DND-41 (cell line): Measurements from ENCODE around the gene BOLL.
"Not testable (repeated sequence)": the region's sequence is repeated elsewhere in the genome, so short reads cannot be mapped to it uniquely, and the experiment has no call there.

Experiments used
- ATAC-seq: fragments of 200-7000 bp; cut with Tn5 transposase; 3 replicates; pipeline ENCODE4 v1.9.1; 2021; ENCODE audit warnings: low read depth; ENCODE audit not compliant: insufficient read depth
- DNase-seq: peaks from one replicate; pipeline ENCODE4 v3.0.0-alpha.2; 2020
- H2AFZ ChIP-seq: 2 replicates; pipeline ENCODE4 v1.6.0; 2012; ENCODE audit warnings: low read depth, low read length
- H3K27ac ChIP-seq: 2 replicates; pipeline ENCODE4 v1.5.1; 2012; ENCODE audit warnings: low read length, inconsistent platforms
- H3K27me3 ChIP-seq: fragments of 200-600 bp; sonication (generic); 2 replicates; pipeline ENCODE4 v1.6.0; 2012; ENCODE audit warnings: low read length, mild to moderate bottlenecking, inconsistent platforms; ENCODE audit not compliant: insufficient read depth, poor library complexity
- H3K36me3 ChIP-seq: 2 replicates; pipeline ENCODE4 v1.5.1; 2012; ENCODE audit warnings: low read length, inconsistent platforms; ENCODE audit not compliant: insufficient read depth
- H3K4me1 ChIP-seq: 2 replicates; pipeline ENCODE4 v1.5.1; 2012; ENCODE audit warnings: mild to moderate bottlenecking, low read length; ENCODE audit not compliant: insufficient read depth
- H3K4me2 ChIP-seq: 2 replicates; pipeline ENCODE4 v1.6.0; 2012; ENCODE audit warnings: mild to moderate bottlenecking, moderate library complexity, low read length, inconsistent platforms; ENCODE audit not compliant: insufficient read depth
- H3K4me3 ChIP-seq, 2 experiments: fragments of 200-600 bp in 1 of 2; shearing (Covaris generic) in 1 of 2; 2 replicates each; pipeline ENCODE4 v1.5.1; 2012 to 2016; ENCODE audit warnings: inconsistent platforms in 2 of 2, low read length in 2 of 2, mild to moderate bottlenecking in 2 of 2, low read depth in 1 of 2, moderate library complexity in 1 of 2
- H3K79me2 ChIP-seq: 2 replicates; pipeline ENCODE4 v1.6.0; 2012; ENCODE audit warnings: low read length, inconsistent platforms; ENCODE audit not compliant: insufficient read depth
- H3K9ac ChIP-seq: 2 replicates; pipeline ENCODE4 v1.6.0; 2012; ENCODE audit warnings: low read depth, mild to moderate bottlenecking, inconsistent platforms, low read length, moderate library complexity
- H3K9me3 ChIP-seq: 2 replicates; pipeline ENCODE4 v1.5.1; 2012; ENCODE audit warnings: low read length, moderate library complexity, mild to moderate bottlenecking, inconsistent platforms; ENCODE audit not compliant: insufficient read depth, severe bottlenecking
- H4K20me1 ChIP-seq: 2 replicates; pipeline ENCODE4 v1.6.0; 2012; ENCODE audit warnings: low read length; ENCODE audit not compliant: insufficient read depth
- EZH2 ChIP-seq: IDR thresholded peaks from 3 replicates; pipeline ENCODE4 v1.6.1; 2012; ENCODE audit warnings: borderline replicate concordance, low read depth, mild to moderate bottlenecking, moderate library complexity, low read length, inconsistent platforms; ENCODE audit not compliant: severe bottlenecking
- TF ChIP-seq, protein P1 (sequence below): IDR thresholded peaks from 2 replicates; pipeline ENCODE4 v1.5.1; 2012; ENCODE audit warnings: borderline replicate concordance, low read length, moderate library complexity, mild to moderate bottlenecking; ENCODE audit not compliant: poor library complexity, severe bottlenecking; ENCODE audit errors: extremely low read depth

Gene BOLL

DNA sequence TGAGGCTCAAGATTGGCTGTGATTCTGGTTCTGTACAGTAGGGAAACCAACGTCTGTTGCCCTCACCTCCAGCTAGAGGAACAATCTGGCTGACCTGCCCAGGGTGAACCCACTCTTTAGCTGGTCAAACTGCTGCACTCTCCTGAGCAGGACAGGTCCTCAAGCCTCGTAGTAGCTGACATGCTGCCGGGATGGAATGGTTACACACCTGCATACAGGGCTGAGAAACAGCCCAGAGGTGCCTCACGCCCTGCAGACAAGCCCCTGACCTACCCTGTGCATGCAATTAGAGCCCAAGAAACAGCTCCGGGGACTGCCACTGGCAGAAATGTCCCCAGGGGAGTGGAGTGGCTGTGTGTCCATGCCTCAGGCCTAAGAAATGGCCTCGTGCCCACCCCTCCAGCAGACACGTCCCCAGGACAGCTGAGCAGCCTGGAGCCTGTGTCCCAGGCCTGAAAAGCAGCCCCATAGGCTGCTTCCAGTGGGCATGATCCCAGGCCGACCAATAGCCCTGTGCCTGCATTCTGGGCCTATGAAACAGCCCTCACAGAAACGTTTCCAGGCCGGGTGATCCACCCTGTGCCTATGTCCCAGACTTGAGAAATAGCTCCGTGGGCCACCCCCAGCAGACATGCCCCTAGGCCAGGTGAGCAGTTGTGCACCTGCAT lies 25.4 kb downstream of the BOLL start:
- TF ChIP-seq EZH2: no peak
- TF ChIP-seq, protein P1, sequence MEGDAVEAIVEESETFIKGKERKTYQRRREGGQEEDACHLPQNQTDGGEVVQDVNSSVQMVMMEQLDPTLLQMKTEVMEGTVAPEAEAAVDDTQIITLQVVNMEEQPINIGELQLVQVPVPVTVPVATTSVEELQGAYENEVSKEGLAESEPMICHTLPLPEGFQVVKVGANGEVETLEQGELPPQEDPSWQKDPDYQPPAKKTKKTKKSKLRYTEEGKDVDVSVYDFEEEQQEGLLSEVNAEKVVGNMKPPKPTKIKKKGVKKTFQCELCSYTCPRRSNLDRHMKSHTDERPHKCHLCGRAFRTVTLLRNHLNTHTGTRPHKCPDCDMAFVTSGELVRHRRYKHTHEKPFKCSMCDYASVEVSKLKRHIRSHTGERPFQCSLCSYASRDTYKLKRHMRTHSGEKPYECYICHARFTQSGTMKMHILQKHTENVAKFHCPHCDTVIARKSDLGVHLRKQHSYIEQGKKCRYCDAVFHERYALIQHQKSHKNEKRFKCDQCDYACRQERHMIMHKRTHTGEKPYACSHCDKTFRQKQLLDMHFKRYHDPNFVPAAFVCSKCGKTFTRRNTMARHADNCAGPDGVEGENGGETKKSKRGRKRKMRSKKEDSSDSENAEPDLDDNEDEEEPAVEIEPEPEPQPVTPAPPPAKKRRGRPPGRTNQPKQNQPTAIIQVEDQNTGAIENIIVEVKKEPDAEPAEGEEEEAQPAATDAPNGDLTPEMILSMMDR: no peak
- ATAC-seq (no peak), DNase-seq (no peak)
- Histone ChIP-seq H3K9me3 (peaks cover 11% of the 10 kb centered on the region), H3K79me2 (no peaks in the 10 kb centered on the region), H3K27ac (no peak overlapping the region), H3K27me3 (no peaks in the 10 kb centered on the region), H3K36me3 (no peaks in the 10 kb centered on the region), H3K4me3 (no peak overlapping the region), H2AFZ (no peak overlapping the region), H3K4me2 (no peak overlapping the region), H3K4me1 (no peaks in the 10 kb centered on the region), H3K9ac (no peak overlapping the region), H4K20me1 (no peaks in the 10 kb centered on the region)

DNA sequence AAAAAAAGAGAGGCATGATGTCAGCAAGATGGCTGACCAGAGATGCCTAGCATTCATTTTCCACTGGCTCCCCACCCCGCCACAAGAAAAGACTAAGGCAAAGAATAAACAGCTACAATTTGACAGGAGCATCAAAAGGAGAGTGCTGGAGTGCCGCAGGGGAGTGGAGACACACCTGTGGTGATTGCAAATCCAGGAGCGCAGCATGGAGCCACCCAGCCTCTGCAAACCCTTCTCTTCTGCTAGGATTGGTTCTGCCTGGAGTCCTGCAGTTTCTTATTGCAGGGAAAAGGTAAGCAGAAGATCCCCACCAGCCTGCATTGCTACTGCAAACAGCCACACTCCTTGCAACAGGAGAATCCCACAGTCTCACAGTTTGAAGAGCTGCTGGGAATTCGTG lies 26.1 kb downstream of the BOLL start:
- H3K9me3 ChIP-seq: peaks cover 11% of the 10 kb centered on the region
- H3K27me3 ChIP-seq: no peaks in the 10 kb centered on the region
- H4K20me1 ChIP-seq: no peaks in the 10 kb centered on the region
- H3K79me2 ChIP-seq: no peaks in the 10 kb centered on the region
- H3K4me3 ChIP-seq: no peak overlapping the region
- no peaks in the 10 kb centered on the region for H3K4me1 ChIP-seq
- no peak overlapping the region for H2AFZ ChIP-seq
- no peak overlapping the region for H3K4me2 ChIP-seq
- no peak overlapping the region for H3K27ac ChIP-seq
- no peak for DNase-seq
- H3K9ac ChIP-seq: no peak overlapping the region
- no peaks in the 10 kb centered on the region for H3K36me3 ChIP-seq
- ATAC-seq: no peak
- TF ChIP-seq EZH2: no peak
- TF ChIP-seq, protein P1: no peak

DNA sequence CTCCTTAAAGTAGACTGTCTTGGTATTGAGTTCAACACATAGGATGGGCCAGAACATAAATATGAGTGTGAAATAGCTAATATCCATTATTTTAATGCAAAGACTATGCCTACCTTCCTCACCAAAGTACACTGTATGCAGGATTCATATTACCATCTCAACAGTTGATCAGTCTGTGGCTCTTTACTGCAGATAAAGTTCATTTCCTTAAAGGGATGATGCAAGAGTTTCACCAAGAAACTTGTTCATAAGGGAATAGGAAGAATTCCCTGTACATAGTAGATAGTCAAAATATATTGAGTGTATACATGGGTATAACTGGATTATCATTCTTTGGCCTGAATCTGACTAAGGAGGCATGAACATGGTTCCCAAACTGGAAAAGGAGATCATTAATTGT lies 44.9 kb downstream of the BOLL start:
- Histone ChIP-seq H3K27me3 (no peaks in the 10 kb centered on the region), H3K4me1 (no peaks in the 10 kb centered on the region), H3K9ac (no peak overlapping the region), H3K4me3 (no peak overlapping the region), H2AFZ (no peak overlapping the region), H3K79me2 (no peaks in the 10 kb centered on the region), H3K36me3 (no peaks in the 10 kb centered on the region), H3K27ac (no peak overlapping the region), H3K4me2 (no peak overlapping the region), H3K9me3 (no peaks in the 10 kb centered on the region), H4K20me1 (no peaks in the 10 kb centered on the region)
- DNase-seq (no peak), ATAC-seq (no peak)
- TF ChIP-seq, protein P1: no peak
- TF ChIP-seq EZH2: no peak

DNA sequence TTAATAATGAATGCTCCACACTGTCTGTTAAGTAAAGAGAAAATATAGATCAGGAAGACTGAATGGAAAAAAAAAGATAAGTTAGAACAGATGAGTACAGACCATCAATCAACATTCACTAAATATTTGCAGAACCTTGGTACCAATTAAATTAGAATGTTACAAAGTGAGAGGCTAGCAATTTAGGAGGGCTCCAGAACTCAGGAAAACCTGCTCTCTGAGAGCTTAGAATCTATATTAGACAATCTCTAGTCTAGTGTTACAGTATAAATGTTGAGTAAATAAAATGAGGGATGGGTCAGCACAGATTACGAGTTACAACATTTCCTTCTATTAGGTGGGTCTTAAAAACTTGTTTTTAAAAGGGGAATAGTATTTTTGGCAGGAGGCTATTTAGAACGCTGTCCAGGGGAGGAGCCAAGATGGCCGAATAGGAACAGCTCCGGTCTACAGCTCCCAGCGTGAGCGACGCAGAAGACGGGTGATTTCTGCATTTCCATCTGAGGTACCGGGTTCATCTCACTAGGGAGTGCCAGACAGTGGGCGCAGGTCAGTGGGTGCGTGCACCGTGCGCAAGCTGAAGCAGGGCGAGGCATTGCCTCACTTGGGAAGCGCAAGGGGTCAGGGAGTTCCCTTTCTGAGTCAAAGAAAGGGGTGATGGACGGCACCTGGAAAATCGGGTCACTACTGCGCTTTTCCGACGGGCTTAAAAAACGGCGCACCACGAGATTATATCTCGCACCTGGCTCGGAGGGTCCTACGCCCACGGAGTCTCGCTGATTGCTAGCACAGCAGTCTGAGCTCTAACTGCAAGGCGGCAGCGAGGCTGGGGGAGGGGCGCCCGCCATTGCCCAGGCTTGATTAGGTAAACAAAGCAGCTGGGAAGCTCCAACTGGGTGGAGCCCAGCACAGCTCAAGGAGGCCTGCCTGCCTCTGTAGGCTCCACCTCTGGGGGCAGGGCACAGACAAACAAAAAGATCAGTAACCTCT lies 56.3 kb downstream of the BOLL start:
- ATAC-seq, H2AFZ ChIP-seq, H4K20me1 ChIP-seq, H3K9ac ChIP-seq, H3K27me3 ChIP-seq, H3K4me1 ChIP-seq, H3K4me3 ChIP-seq, H3K4me2 ChIP-seq, H3K9me3 ChIP-seq, H3K79me2 ChIP-seq, H3K27ac ChIP-seq, H3K36me3 ChIP-seq: not testable (repeated sequence)
- peak; percentile 37 for DNase-seq
